SH-SY5Y (cell line): Measurements from ENCODE around the gene GALNT12.

Source experiments
- GATA2 ChIP-seq: IDR thresholded peaks from 2 replicates; pipeline ENCODE4 v1.6.1; 2011; ENCODE audit warnings: mild to moderate bottlenecking, low read depth, low read length
- GATA3 ChIP-seq: IDR thresholded peaks from 2 replicates; pipeline ENCODE4 v1.6.1; 2011; ENCODE audit warnings: low read depth, mild to moderate bottlenecking, low read length, moderate library complexity

- TF ChIP-seq GATA2 = no peak
- TF ChIP-seq GATA3 = no peak
These were observed 54.5 kb downstream of the GALNT12 start for GRCh38 chr9:98861781-98862504.
